ENCODE results near the gene SPATA1. TPM values are rescaled to one million over a fixed set of nuclear protein-coding genes. Genes with fewer than 3 reads are reported as not detected.
"Not testable (repeated sequence)": the region's sequence is repeated elsewhere in the genome, so short reads cannot be mapped to it uniquely, and the experiment has no call there.

SPATA1 gene
- total RNA-seq, 1 donor, result 0.73 TPM

- Histone ChIP-seq H3K9me3 (ENCODE audit: low read depth, low read length) (no peaks in the 10 kb centered on the region), H3K4me1 (ENCODE audit: insufficient read depth, low read length) (peaks cover 21% of the 10 kb centered on the region), H3K27me3 (ENCODE audit: insufficient read depth, low read length) (no peaks in the 10 kb centered on the region), H3K4me3 (ENCODE audit: low read length) (no peak overlapping the region)
These were observed 63.0 kb downstream of the SPATA1 start for GRCh38 chr1:84569216-84569615.

DNA sequence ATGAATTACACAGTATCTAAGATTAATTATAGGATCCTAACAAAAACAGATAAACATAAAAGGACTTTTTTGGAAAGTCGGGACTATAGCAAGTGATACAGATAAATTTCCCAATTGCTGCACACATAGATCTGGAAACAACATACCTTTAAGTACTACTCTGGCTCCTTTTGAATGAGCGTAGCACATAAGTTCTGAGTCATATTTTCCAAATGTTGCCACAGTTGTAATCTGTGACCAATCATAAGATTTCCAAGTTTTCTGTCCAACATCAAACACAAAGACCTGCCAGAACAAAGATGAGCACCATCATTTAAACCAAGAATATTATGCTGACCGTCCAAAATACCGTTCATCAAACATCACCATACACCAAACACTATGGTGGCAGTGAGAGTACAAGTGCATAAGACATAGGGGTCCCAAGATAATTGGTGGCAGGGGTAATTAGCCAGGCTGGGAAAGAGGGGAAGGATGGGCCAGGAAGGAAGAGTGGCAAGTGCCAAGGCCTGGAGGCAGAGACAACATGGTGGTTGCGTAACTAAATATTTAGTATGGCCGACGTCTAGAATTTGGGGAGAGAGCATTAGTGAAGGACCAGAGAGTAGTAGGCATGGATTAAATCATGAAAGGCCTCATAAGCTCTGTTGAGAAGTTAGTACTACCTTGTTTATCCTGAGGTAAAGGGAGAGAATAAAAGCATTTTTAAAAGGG is 64.4 kb downstream of the SPATA1 start:
- H3K4me3 ChIP-seq (ENCODE audit: low read length), result no peak overlapping the region
- no peaks in the 10 kb centered on the region for H3K27me3 ChIP-seq (ENCODE audit: insufficient read depth, low read length)
- no peaks in the 10 kb centered on the region for H3K9me3 ChIP-seq (ENCODE audit: low read depth, low read length)
- peaks cover 29% of the 10 kb centered on the region for H3K4me1 ChIP-seq (ENCODE audit: insufficient read depth, low read length)

DNA sequence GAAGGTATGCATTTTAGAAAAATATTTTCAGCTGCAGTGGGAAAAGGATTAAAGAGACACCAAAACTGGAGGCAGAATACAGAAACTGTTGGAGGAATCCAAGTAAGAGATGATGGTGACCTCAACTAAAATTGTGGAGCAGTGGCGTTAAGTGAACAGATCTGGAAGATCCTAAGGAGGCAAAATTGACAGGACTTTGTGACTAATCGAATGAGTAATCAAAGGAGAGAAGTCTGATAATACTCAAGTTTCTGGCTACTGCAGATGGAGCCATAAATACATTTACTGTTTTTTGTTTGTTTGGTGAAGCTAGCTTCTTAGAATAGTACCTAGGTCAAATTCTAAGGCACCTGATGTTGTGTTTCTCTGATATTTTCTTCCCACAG is 65.0 kb downstream of the SPATA1 start:
- H3K27me3 ChIP-seq (ENCODE audit: insufficient read depth, low read length), result no peaks in the 10 kb centered on the region
- H3K9me3 ChIP-seq (ENCODE audit: low read depth, low read length), result no peaks in the 10 kb centered on the region
- no peak overlapping the region for H3K4me3 ChIP-seq (ENCODE audit: low read length)
- peaks cover 29% of the 10 kb centered on the region for H3K4me1 ChIP-seq (ENCODE audit: insufficient read depth, low read length)

GRCh38 chr1:84573481-84573966 is 67.3 kb downstream of the SPATA1 start:
- H3K4me3 ChIP-seq (ENCODE audit: low read length), result peak overlapping the region; percentile 76
- H3K27me3 ChIP-seq (ENCODE audit: insufficient read depth, low read length), result no peaks in the 10 kb centered on the region
- no peaks in the 10 kb centered on the region for H3K9me3 ChIP-seq (ENCODE audit: low read depth, low read length)
- peaks cover 29% of the 10 kb centered on the region for H3K4me1 ChIP-seq (ENCODE audit: insufficient read depth, low read length)

- Histone ChIP-seq H3K4me1 (ENCODE audit: insufficient read depth, low read length) (peaks cover 29% of the 10 kb centered on the region), H3K27me3 (ENCODE audit: insufficient read depth, low read length) (no peaks in the 10 kb centered on the region), H3K9me3 (ENCODE audit: low read depth, low read length) (no peaks in the 10 kb centered on the region), H3K4me3 (ENCODE audit: low read length) (peak within 1 kb of the TSS; percentile 76)
These were observed 68.0 kb downstream of the SPATA1 start, which contains the start of gene CTBS for GRCh38 chr1:84573967-84574842. CTBS (minus strand) TSS chr1:84574440; CDS start chr1:84574415, 25 bp downstream.

DNA sequence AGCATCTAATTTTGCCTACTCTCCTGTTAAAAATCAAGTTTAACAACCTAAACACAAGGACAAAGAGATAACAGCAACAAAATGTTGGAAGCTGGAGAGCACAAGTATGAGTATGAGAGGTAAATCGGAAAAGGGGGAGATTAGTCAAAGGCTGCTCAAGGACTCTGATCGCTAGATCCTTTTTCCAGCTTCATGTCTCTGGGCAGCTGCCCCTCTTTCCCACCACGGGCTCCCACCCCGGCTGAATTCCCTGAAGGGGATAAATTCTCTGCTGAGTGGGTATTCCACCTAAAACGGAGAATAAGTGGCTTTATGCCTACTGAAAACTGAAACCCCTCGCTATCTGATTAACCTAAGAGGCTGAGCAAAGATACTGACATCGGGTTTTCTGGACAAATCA is 68.8 kb downstream of the SPATA1 start:
- H3K4me3 ChIP-seq (ENCODE audit: low read length), result peak overlapping the region; percentile 42
- no peaks in the 10 kb centered on the region for H3K27me3 ChIP-seq (ENCODE audit: insufficient read depth, low read length)
- peaks cover 29% of the 10 kb centered on the region for H3K4me1 ChIP-seq (ENCODE audit: insufficient read depth, low read length)

GRCh38 chr1:84581648-84582047 is 75.5 kb downstream of the SPATA1 start:
- Histone ChIP-seq H3K27me3 (ENCODE audit: insufficient read depth, low read length) (no peaks in the 10 kb centered on the region), H3K4me3 (ENCODE audit: low read length) (no peak overlapping the region), H3K4me1 (ENCODE audit: insufficient read depth, low read length) (peaks cover 6% of the 10 kb centered on the region), H3K9me3 (ENCODE audit: low read depth, low read length) (no peaks in the 10 kb centered on the region)

More for the DNA sequence above, 68.8 kb downstream of the SPATA1 start:
- H3K9me3 ChIP-seq (ENCODE audit: low read depth, low read length), result no peaks in the 10 kb centered on the region

- Histone ChIP-seq H3K9me3 (ENCODE audit: low read depth, low read length) (no peaks in the 10 kb centered on the region), H3K4me3 (ENCODE audit: low read length) (no peak overlapping the region), H3K27me3 (ENCODE audit: insufficient read depth, low read length) (no peaks in the 10 kb centered on the region), H3K4me1 (ENCODE audit: insufficient read depth, low read length) (peaks cover 6% of the 10 kb centered on the region)
These were observed 76.8 kb downstream of the SPATA1 start for GRCh38 chr1:84582802-84583587.

GRCh38 chr1:84583648-84584047 is 77.5 kb downstream of the SPATA1 start:
- Histone ChIP-seq H3K4me1 (ENCODE audit: insufficient read depth, low read length) (peaks cover 6% of the 10 kb centered on the region), H3K4me3 (ENCODE audit: low read length) (no peak overlapping the region), H3K9me3 (ENCODE audit: low read depth, low read length) (no peaks in the 10 kb centered on the region), H3K27me3 (ENCODE audit: insufficient read depth, low read length) (no peaks in the 10 kb centered on the region)

DNA sequence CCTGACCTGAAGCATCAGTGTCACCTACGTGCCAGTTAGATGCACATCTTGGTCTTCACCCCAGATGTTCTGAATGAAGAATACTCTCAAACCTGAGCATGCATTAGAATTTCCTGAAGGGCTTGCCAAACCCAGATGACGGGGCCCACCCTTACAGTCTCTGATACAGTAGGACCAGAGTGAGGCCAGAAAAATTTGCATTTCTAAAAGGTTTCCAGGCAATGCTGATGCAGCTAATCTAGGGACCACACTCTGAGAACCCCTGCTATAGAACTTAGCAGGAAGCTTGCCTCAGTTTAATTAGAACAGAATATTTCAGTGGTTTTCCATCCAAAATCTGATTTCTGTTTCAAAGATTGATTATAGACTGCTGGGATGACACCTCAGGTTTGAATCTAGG is 77.9 kb downstream of the SPATA1 start:
- Histone ChIP-seq H3K9me3 (ENCODE audit: low read depth, low read length) (no peaks in the 10 kb centered on the region), H3K27me3 (ENCODE audit: insufficient read depth, low read length) (no peaks in the 10 kb centered on the region), H3K4me3 (ENCODE audit: low read length) (no peak overlapping the region), H3K4me1 (ENCODE audit: insufficient read depth, low read length) (peaks cover 6% of the 10 kb centered on the region)

DNA sequence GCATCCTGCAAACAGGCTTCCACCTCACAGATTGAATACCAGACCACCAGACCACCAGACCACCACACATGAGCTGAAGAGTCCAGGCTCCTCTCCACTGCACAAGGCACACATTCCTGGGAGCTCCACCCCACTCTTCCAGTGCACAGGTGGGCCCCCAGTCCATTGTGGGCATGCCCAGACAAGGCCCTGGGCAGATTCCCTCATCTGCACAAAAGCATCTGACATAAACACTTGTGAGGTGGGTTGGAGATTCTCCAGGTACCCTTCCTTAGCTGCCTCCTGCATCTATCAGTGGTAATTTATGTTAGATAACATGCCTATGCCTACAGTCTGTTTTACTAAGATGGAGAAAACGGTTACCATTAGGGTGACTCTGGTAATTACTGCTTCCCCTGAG is 79.6 kb downstream of the SPATA1 start:
- Histone ChIP-seq H3K4me1 (ENCODE audit: insufficient read depth, low read length) (peaks cover 6% of the 10 kb centered on the region), H3K27me3 (ENCODE audit: insufficient read depth, low read length) (peaks cover 5% of the 10 kb centered on the region), H3K9me3 (ENCODE audit: low read depth, low read length) (no peaks in the 10 kb centered on the region), H3K4me3 (ENCODE audit: low read length) (no peak overlapping the region)

GRCh38 chr1:84587099-84587498 is 80.9 kb downstream of the SPATA1 start:
- Histone ChIP-seq H3K4me1 (ENCODE audit: insufficient read depth, low read length) (peaks cover 6% of the 10 kb centered on the region), H3K4me3 (ENCODE audit: low read length) (no peak overlapping the region), H3K27me3 (ENCODE audit: insufficient read depth, low read length) (peaks cover 5% of the 10 kb centered on the region), H3K9me3 (ENCODE audit: low read depth, low read length) (no peaks in the 10 kb centered on the region)

DNA sequence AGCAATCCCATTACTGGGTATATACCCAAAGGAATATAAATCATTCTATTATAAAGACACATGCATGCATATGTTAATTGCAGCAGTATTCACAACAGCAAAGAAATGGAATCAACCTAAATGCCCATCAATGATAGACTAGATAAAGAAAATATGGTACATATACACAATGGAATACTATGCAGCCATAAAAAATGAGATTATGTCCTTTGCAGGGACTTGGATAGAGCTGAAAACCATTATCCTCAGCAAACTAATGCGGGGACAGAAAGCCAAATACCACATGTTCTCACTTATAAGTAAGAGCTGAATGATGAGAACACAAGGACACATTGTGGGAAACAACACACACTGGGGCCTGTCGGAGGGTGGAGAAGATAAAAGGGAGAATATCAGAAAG is 88.8 kb downstream of the SPATA1 start:
- not testable (repeated sequence) for H3K27me3 ChIP-seq (ENCODE audit: insufficient read depth, low read length); H3K4me1 ChIP-seq (ENCODE audit: insufficient read depth, low read length); H3K4me3 ChIP-seq (ENCODE audit: low read length); H3K9me3 ChIP-seq (ENCODE audit: low read depth, low read length)

- Histone ChIP-seq H3K9me3 (ENCODE audit: low read depth, low read length) (no peaks in the 10 kb centered on the region), H3K4me3 (ENCODE audit: low read length) (no peak overlapping the region), H3K27me3 (ENCODE audit: insufficient read depth, low read length) (no peaks in the 10 kb centered on the region), H3K4me1 (ENCODE audit: insufficient read depth, low read length) (no peaks in the 10 kb centered on the region)
These were observed 90.8 kb downstream of the SPATA1 start for GRCh38 chr1:84597011-84597410.

DNA sequence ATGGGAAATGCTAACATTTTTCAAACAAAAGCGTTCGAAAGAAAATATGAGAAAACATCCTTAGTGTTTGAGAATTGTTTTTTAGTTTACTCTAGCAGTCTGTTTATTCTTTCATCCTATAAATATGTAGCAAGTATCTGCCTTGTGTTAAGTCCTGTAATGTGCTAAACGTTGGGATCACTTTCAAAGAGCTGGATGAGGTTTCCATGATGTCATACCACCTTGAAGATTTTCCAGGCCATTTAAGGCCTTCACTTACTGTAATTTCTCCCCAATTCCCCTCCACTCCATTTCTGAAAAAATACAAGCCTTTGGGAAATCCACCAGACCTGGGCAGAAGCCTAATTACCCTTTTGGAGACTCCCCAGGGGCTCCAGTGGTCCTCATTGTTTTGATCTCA is 92.2 kb downstream of the SPATA1 start:
- H3K4me1 ChIP-seq (ENCODE audit: insufficient read depth, low read length), result no peaks in the 10 kb centered on the region
- no peak overlapping the region for H3K4me3 ChIP-seq (ENCODE audit: low read length)
- H3K27me3 ChIP-seq (ENCODE audit: insufficient read depth, low read length), result no peaks in the 10 kb centered on the region
- H3K9me3 ChIP-seq (ENCODE audit: low read depth, low read length), result no peaks in the 10 kb centered on the region
